Endodermal cell (in vitro differentiated cells): ENCODE measurements around the gene PTCD1. TPM values are rescaled to one million over a fixed set of nuclear protein-coding genes. Genes with fewer than 3 reads are reported as not detected.

Experiments
- DNase-seq: peaks from one replicate; pipeline ENCODE4 v3.0.0-alpha.2; 2017
- H3K27ac ChIP-seq: 2 replicates; pipeline ENCODE4 v1.5.1; 2013; ENCODE audit warnings: mild to moderate bottlenecking, low read depth, low read length, moderate library complexity
- H3K27me3 ChIP-seq: 2 replicates; pipeline ENCODE4 v1.6.1; 2013; ENCODE audit warnings: mild to moderate bottlenecking, low read length, moderate library complexity; ENCODE audit not compliant: insufficient read depth, control insufficient read depth, poor library complexity, severe bottlenecking
- H3K36me3 ChIP-seq: 2 replicates; pipeline ENCODE4 v1.7.0; 2013; ENCODE audit warnings: mild to moderate bottlenecking, low read length, moderate library complexity; ENCODE audit not compliant: control insufficient read depth, insufficient read depth
- H3K4me1 ChIP-seq: one replicate; pipeline ENCODE4 v1.7.0; 2013; ENCODE audit warnings: low read length; ENCODE audit not compliant: control insufficient read depth, insufficient read depth
- H3K4me3 ChIP-seq: 2 replicates; pipeline ENCODE4 v1.5.1; 2013; ENCODE audit warnings: mild to moderate bottlenecking, low read length, moderate library complexity
- H3K9ac ChIP-seq: 2 replicates; pipeline ENCODE4 v1.6.1; 2013; ENCODE audit warnings: mild to moderate bottlenecking, low read length, moderate library complexity; ENCODE audit not compliant: poor library complexity, severe bottlenecking; ENCODE audit errors: extremely low read depth
- H3K9me3 ChIP-seq: 2 replicates; pipeline ENCODE4 v1.6.1; 2013; ENCODE audit warnings: mild to moderate bottlenecking, low read length, moderate library complexity; ENCODE audit not compliant: control insufficient read depth
- H3K27ac Mint-ChIP-seq: 2 replicates; pipeline ENCODE4 v1.8.0; 2020; ENCODE audit warnings: mixed read lengths
- H3K27me3 Mint-ChIP-seq: 2 replicates; pipeline ENCODE4 v1.8.0; 2021; ENCODE audit warnings: mild to moderate bottlenecking, mixed read lengths; ENCODE audit not compliant: insufficient read depth
- H3K36me3 Mint-ChIP-seq: 2 replicates; pipeline ENCODE4 v1.8.0; 2020; ENCODE audit warnings: low read depth, mixed read lengths
- H3K4me1 Mint-ChIP-seq: 2 replicates; pipeline ENCODE4 v1.8.0; 2020; ENCODE audit warnings: mixed read lengths
- H3K4me3 Mint-ChIP-seq: 2 replicates; pipeline ENCODE4 v1.8.0; 2020; ENCODE audit warnings: mild to moderate bottlenecking, moderate library complexity, mixed read lengths
- H3K9me3 Mint-ChIP-seq: 2 replicates; pipeline ENCODE4 v1.8.0; 2020; ENCODE audit warnings: mild to moderate bottlenecking, mixed read lengths
- WGBS, 2 experiments: methylation state at CpG; one replicate each; pipeline versions ENCODE4 v1.1.5 to v1.1.7; 2013; ENCODE audit warnings: missing lambda C conversion rate in 2 of 2, mixed read lengths in 1 of 2; ENCODE audit not compliant: insufficient coverage in 1 of 2, insufficient read length in 1 of 2; 5-methylcytosine and 5-hydroxymethylcytosine counted together
- total RNA-seq, 2 donors: library from RNA; stranded (reverse); fragmentation: NEBNext Ultra II Directional in 1 of 2; extraction: Animal tissue kit (Norgen Biotek cat#: 25700) in 1 of 2; gene quantifications; 2 replicates in 1 of 2; 3 replicates in 1 of 2; pipeline ENCODE4 v1.2.1, GENCODE V29; 2021
- TF ChIP-seq, protein P1 (sequence below): fragments of 200-600 bp; sonication (generic); conservative IDR thresholded peaks from 2 replicates; pipeline ENCODE4 v1.5.0; 2021; ENCODE audit warnings: antibody characterized with exemption, mild to moderate bottlenecking

The PTCD1 gene
- total RNA-seq, 2 donors from 2014 or later: 11.9 to 12.5 TPM

GRCh38 chr7:99395616-99396327 is 42.8 kb downstream of the PTCD1 start:
- peaks cover 75% of the 10 kb centered on the region for H3K36me3 ChIP-seq
- peak overlapping the region; percentile 61 for H3K27ac Mint-ChIP-seq
- H3K4me3 ChIP-seq: no peak overlapping the region
- TF ChIP-seq, protein P1, sequence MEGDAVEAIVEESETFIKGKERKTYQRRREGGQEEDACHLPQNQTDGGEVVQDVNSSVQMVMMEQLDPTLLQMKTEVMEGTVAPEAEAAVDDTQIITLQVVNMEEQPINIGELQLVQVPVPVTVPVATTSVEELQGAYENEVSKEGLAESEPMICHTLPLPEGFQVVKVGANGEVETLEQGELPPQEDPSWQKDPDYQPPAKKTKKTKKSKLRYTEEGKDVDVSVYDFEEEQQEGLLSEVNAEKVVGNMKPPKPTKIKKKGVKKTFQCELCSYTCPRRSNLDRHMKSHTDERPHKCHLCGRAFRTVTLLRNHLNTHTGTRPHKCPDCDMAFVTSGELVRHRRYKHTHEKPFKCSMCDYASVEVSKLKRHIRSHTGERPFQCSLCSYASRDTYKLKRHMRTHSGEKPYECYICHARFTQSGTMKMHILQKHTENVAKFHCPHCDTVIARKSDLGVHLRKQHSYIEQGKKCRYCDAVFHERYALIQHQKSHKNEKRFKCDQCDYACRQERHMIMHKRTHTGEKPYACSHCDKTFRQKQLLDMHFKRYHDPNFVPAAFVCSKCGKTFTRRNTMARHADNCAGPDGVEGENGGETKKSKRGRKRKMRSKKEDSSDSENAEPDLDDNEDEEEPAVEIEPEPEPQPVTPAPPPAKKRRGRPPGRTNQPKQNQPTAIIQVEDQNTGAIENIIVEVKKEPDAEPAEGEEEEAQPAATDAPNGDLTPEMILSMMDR: peak; percentile 54
- H3K9me3 ChIP-seq: no peaks in the 10 kb centered on the region
- H3K27me3 Mint-ChIP-seq: no peaks in the 10 kb centered on the region
- peaks cover 9% of the 10 kb centered on the region for H3K4me1 Mint-ChIP-seq
- 95 to 97% methylated on average over 12 to 14 of the region's 14 CpGs for WGBS, 2 experiments
- H3K27ac ChIP-seq: no peak overlapping the region
- peaks cover 57% of the 10 kb centered on the region for H3K36me3 Mint-ChIP-seq
- H3K9ac ChIP-seq: no peak overlapping the region
- H3K4me3 Mint-ChIP-seq: no peak overlapping the region
- H3K4me1 ChIP-seq: no peaks in the 10 kb centered on the region
- no peak for DNase-seq
- H3K27me3 ChIP-seq: no peaks in the 10 kb centered on the region
- H3K9me3 Mint-ChIP-seq: no peaks in the 10 kb centered on the region

GRCh38 chr7:99394188-99394502 is 44.5 kb downstream of the PTCD1 start:
- Histone ChIP-seq H3K9me3 (no peaks in the 10 kb centered on the region), H3K27ac (no peak overlapping the region), H3K4me3 (no peak overlapping the region), H3K9ac (no peak overlapping the region), H3K36me3 (peaks cover 71% of the 10 kb centered on the region), H3K4me1 (no peaks in the 10 kb centered on the region), H3K27me3 (no peaks in the 10 kb centered on the region)
- WGBS, 2 experiments: 98 to 100% methylated on average over 1 to 4 of the region's 4 CpGs
- Mint-ChIP-seq H3K27ac (peak overlapping the region; percentile 98), H3K4me1 (peaks cover 9% of the 10 kb centered on the region), H3K9me3 (no peaks in the 10 kb centered on the region), H3K4me3 (peak overlapping the region; percentile 77), H3K27me3 (no peaks in the 10 kb centered on the region), H3K36me3 (peaks cover 54% of the 10 kb centered on the region)
- TF ChIP-seq, protein P1: no peak
- no peak for DNase-seq

- Histone ChIP-seq H3K27ac (peak overlapping the region; percentile 59), H3K4me3 (peak overlapping the region; percentile 82), H3K36me3 (peaks cover 67% of the 10 kb centered on the region), H3K9me3 (no peaks in the 10 kb centered on the region), H3K27me3 (no peaks in the 10 kb centered on the region), H3K4me1 (no peaks in the 10 kb centered on the region), H3K9ac (peak overlapping the region; percentile 53)
- TF ChIP-seq, protein P1: no peak
- no peaks in the 10 kb centered on the region for H3K9me3 Mint-ChIP-seq
- 33 to 48% methylated on average over 13 to 30 of the region's 30 CpGs for WGBS, 2 experiments
- no peak for DNase-seq
- H3K36me3 Mint-ChIP-seq: peaks cover 49% of the 10 kb centered on the region
- H3K4me1 Mint-ChIP-seq: peaks cover 9% of the 10 kb centered on the region
- peak overlapping the region; percentile 98 for H3K27ac Mint-ChIP-seq
- no peaks in the 10 kb centered on the region for H3K27me3 Mint-ChIP-seq
- peak overlapping the region; percentile 77 for H3K4me3 Mint-ChIP-seq
Measured at GRCh38 chr7:99393355-99394187, 45.0 kb downstream of the PTCD1 start.
